Activated CD8-positive, alpha-beta memory T cell treated with anti-CD3 and anti-CD28 coated beads, Interleukin-2, amount 50 U/mL, for 4 hours (primary cell): ENCODE measurements around the gene THEM5.
"Not testable (repeated sequence)": the region's sequence is repeated elsewhere in the genome, so short reads cannot be mapped to it uniquely, and the experiment has no call there.

Experiments
- DNase-seq: peaks from one replicate; pipeline ENCODE4 v3.0.0-alpha.2; 2020

THEM5 gene

DNA sequence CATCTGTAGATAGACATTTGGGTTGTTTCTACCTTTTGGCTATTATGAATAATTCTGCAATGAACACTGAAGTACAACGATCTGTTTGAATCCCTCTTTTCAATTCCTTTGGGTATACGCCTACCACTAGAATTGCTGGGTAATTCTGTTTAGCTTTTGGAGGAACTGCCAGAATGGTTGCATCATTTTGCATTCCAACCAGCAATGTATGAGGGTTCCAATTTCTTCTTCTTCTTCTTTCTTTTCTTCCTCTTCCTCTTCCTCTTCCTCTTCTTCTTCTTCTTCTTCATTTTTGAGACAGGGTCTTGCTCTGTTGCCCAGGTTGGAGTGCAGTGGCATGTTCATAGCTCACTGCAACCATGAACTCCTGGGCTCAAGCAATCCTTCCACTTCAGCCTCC, 13.8 kb upstream of the THEM5 start:
- DNase-seq, result no peak

DNA sequence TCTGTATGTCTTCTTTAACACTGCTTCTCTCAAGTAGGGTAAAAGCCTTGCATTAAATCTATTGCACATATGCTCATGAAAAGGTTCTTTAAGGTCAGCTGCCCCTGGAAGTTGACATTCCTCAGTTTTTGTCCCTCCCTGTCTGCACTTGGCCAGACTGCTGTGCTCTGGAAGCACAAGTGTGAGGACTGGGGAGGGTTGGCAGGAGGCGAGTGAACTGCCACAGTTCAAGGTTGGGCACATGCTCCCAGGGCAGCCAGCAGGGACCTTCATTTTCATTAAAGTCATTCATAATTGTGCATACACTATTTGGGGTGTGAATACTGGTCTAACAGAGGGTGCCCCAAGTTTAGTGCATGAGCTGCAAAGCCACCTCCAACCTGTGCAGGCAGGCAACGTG, 10.9 kb upstream of the THEM5 start:
- no peak for DNase-seq

DNA sequence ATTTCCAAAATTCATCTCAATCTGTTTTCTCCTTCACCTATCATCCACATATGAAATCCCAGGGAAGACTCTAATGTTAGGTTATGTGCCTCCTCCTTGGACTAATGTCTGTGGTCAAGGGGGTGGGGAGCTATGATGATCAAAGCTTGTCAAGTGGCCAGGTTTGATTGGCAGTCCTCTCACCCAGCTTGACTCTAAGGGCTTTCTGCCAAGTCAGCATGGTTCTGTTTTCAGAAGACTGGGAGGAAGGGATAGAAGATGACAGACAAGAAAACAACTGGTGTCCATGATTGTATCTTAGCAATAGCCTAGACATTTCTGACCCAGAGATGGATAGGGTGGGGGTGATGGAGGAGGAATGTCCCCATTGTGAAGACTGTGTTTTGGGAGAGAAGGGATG, 9.1 kb upstream of the THEM5 start:
- no peak for DNase-seq

DNA sequence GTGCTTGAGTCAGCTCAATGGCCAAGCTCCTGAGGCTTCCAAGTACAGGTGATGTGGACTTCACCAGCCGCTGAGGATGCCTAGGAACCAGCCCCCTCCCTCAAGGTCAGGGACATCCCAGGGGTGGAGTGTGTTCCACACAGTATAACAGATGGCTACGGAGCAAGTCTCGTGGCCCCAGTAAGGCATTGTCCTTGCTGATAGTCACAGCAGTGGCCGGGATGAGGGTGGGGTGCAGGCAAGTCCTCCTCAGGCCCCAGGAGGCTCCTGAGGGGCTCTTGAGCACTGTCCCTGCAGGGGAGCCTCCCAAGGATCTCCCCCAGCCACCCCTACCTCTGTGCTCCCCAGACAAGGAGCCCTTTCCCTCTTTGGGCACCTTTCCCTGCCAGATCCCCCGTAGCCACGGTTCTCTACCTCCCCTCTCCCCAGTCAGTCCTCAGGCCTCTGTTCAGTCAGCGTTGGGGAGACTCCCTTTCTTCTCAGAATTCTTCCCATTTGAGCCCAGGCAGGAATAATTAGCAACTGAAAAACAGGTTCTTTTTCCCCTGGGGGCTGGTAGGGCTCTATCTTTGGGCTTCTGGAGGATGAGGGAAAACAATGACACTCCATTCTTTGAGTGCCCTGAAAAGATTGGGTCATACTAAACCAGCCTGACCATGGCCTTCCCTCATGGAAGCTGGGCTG, 7.1 kb upstream of the THEM5 start:
- no peak for DNase-seq

DNA sequence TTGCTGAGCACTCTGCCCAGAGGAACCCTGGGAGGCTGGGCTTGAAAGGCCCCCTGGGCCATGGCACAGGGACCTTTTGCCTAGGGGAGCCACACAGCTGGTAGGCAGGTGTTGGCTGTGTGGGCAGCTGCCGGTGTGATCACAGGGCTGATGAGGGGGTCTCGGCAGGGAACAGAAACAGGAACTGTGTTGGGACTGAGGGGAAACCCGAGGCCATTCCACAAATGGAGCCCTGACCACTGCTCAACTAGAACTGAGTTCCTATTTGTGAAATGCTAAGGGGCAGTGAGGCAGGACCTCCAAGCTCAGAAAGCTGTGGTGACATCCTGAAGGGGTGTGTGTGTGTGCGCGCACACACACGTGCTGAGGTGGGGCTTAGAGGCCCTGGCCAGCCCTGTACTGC, 6.4 kb upstream of the THEM5 start:
- DNase-seq, result no peak

DNA sequence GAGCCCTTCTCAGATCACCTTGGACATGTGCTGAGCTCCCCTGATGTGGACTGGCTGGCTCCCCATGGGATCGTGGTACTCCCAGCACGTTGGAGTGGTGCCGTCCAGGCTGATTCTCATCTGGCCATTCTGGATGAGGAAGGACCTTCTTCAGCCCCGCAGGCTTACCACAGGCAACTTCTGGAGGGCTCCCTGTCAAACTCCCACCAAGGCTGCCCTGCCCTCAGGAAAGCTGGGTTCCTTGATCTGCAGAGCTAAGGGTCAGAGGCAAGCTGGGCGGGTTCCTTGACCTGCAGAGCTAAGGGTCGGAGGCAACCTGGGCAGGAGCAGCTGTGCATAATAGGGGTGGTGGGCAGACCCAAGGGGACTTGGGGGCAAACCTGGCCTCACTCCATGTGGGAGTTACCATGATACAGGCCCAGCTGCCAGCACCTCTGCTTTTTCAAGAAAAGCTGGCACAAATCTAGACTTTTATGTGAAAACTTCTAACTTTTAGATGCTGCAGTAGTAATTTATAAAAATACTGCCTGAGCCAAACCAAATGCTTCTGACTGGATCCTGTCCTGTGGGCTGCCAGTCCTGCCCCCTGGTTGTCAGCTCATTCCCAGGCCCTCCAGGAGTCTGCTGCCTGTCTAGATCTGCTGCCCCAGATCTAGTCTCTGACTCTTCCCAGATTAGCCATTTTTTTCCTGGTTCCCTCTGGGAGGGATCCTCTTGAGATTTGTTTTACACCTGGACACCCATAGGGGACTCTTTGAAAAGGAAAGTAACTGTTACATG, 5.6 kb upstream of the THEM5 start:
- DNase-seq, result no peak

DNA sequence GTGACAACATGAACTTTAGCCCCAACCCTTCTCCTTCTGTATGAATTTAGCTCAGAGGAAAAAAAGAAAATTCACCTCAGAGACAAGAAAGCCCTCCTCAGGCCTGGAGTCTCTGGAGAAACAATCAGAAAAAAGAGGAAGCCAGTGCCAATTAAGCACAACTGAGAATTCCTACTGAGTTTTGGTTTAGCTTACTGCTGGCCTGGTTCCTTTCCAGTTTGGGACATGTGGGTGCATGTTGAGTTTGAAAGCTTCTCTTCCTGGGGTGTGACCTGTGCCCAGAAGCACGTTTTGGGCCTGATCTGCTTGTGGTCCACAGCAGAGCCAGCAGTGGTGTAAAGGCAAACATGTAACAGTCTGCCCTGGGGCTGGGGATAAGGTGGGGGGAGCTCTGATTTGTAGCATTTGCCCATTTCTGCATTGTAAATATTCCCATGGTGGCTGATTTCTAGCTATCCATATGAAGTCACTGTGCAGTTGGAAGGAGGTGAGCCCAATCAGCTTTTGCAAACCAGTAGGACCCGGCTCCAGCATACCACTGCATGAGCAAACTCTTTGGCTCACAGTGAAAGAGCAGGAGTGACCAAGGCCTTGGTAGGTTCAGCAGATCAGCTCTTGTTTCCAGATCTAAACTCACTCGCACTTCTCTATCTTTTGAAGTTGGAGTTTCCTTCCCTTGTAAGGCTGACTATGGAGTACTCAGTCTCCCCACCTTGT, 4.7 kb upstream of the THEM5 start:
- DNase-seq, result no peak

DNA sequence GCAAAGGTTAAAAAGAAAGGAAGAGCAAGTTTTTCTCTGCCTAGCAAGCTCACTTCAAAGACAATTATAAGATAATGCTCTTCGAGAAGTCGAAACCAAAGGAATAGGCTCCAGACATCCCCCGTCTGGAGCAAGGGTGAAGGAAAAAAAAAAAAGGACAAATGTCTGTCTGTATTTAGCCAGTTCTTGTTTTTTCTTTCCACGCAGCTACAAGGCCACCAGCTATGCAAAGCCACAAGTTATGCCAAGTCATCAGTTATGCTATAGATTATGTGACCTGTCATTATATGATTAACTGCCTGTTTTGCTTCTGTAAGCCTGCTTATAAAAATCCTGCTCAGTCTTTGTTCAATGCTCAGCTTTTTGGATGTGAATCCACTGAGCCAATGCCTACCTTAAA, 2.4 kb upstream of the THEM5 start:
- DNase-seq, result no peak

DNA sequence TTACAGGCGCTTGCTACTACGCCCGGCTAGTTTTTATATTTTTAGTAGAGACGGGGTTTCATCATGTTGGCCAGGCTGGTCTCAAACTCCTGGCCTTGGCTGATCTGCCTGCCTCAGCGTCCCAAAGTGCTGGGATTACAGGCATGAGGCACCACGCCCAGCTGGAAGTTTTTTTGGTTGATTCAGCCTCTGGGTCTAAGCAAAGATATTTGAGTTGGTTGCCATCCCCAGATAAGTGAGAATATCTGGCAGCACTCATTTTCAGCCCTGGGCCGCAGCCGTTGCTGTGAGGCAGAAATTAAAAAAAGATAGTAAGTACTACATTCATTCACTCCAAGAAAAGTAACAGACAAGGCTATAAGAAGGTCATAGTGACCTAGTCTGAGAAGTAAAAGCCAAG, 2.0 kb upstream of the THEM5 start:
- DNase-seq, result not testable (repeated sequence)

DNA sequence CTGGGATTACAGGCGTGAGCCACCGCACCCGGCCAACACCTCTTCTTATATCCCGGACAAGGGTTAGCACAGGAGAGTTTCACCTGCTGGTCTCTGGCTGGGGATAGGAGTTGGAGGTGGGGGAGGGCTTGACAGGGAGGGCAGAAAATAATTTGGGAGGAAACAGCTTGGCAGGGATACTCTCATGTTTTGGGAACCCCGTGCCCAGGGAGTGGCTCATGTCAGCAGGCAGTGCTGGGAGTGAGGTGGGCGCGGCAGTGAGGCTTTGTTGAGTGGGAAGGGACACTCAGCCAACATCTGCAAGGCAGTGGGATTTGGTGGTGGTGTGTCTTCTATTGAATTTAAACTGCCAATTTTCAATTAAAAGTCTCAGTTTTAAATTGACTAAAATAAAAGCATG, 1.1 kb upstream of the THEM5 start:
- DNase-seq, result no peak

DNA sequence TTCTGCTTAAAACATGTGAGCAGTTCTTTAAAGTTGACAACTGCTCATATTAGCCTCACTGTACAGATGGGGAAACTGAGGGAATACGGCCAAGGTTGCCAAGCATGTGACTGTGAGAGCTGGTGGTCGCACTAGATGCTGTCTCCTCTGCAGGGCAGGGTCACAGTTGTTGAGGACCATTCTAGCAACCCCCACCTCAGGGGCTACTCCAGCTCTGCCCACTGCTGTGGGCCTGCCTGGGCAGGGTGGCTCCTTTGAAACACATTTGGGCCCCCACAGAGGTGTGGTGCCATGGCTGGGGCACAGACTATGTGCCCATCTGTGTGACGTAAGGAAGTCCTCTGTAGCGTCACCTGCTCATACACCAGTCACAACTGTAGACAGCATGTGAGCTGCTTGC, 779 bp downstream of the THEM5 start:
- no peak for DNase-seq

DNA sequence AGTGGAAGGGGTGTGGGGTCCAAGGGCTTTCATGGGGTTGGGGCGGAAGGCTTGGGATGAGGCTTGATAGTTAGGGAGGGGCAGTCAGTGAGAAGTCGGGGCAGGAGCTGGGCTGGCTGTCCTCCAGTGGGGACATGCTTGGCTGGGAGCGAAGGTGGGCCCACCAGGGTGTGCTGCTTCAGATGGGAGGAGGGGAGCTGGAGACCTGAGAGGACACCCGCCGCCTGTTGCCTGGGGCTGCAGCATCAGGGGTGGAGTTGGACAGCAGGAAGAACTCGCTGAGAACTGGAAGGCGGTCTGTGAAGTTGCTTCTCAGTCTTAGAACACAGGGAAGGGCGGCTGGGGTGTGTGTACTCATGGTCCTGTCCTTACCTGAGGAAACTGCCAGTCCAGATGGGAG, 1.6 kb downstream of the THEM5 start:
- no peak for DNase-seq

DNA sequence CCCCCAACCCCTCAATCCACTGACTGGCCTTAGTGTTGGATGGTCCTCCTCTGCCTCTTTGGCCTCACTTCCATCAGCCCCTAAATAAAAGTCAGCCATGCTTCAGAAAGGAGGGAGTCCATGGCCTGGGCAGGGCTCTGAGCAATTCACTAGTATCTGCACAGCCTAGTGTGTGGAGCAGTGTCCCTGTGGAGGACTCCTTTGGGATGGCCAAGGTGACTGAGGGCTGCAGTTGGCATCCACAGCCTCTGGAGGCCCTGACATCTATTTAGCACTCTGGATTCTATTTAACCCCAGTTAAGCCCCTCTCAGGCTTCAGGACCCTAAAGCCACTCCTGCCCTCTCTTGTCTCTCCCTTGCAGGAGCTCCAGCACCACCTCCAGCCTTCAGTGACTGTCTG, 3.6 kb downstream of the THEM5 start:
- no peak for DNase-seq

DNA sequence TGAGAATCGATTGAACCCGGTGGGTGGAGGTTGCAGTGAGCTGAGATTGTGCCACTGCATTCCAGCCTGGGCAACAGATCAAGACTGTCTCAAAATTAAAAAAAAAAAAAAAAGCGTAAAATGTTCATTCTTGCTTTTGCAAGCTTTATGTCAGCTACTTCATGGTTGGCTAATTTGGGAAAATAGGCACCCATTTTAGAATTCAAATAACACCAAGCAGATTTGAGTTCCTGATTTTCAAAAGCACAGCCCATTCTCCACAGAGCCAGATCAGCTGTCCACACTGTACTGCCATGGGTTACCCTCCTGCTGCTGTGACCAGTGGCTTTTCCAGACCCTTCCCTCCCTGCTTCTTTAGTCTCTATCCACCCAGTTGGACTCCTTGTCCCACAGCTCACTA, 4.4 kb downstream of the THEM5 start:
- DNase-seq, result no peak

DNA sequence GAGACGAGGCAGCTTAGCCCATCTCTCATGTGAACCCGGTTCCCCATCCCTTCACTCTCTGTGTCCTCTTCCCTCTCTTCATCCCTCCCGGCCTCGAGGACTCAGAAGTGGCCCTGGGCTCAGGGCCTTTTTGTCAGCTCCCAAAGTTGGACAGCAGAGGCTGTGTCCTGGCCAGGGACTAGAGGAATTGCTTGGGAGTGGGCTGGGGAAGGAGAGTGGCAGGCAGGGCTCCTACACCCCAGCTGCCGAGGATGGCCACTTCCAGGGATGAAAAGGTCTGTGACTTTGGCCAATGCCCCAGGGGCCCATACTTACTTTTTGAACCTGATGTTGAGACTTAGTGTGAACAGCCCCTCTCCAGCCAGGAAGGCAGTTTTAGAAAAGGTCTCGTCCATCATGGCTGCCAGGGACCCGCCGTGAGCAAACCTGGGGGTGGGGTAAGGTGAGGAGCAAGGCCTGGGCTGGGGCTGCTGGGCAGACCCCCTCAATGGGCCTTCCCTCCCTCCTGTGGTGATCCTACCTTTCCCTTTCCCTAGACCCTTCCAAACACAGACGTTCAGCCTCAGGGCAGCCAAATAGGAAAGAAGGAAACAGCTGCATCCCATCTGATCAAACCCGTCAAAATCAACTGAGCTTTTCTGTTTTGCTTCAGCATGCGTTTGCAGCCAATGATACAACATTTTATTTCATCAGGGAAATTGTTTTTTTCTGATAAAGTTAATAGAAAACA, 5.5 kb downstream of the THEM5 start:
- no peak for DNase-seq

DNA sequence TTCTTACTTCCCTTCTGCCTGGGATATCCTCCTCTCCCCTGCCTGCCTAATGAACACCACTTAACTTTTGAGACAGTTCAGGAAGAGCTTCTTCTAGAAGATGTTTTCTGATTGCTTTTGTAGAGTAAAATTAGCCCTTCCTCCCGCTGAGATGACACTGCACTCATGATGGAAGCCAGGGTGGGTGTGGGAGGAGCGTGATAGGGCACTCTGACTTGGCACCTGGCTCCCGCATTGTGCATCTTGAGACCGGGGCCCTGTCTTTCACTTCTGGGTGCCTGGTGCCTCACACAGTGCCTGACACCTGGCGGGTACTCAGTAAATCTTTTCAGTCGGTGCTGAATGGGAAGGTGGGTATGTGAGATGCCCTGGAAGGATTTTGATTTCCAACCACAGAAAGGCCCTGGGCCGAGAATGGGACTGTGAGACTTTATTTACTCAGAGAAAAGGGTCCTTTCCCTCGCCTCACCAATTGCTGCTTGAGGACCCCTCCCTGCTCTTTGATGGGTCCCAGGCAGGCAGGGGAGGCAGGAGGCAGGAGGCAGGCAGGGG, 6.8 kb downstream of the THEM5 start:
- no peak for DNase-seq

DNA sequence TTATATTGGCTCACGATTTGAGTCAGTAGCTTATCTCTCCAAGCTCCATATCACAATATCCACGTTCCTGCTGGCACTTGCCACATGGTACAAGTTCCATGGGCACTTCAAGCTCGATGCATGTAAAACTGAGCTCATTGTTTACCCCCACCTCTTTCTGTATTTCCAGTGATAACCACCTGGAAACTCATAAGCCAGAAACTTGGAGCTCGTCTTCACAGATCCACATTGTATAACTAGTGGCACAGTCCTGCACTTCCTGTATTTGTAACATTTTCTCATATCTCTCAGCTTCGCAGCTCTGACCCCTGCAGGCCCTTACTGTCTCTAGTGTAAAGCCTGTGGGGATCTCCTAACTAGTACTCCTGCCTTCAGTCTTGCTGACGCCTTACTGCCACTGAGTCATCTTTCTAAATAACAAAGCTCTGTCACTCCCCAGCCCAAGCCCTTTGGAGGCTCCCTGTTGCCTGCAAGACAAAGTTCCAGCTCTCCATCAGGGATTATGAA, 7.4 kb downstream of the THEM5 start:
- DNase-seq, result no peak

DNA sequence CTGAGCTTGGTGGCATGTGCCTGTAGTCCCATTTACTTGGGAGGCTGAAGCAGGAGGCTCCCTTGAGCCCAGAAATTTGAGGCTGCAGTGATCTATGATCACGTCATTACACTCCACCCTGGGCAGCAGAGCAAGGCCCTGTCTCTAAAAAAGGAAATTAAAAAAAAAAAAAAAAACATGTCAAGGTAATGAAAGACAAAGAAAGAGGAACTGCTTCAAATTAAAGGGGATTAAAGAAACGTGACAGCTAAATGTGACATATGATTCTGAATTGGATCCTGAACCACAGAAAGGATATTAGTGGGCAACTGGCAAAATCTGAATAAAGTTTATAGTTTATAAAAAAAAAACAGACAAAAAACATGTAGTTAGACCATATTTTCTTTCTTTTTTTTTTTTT, 10.1 kb downstream of the THEM5 start:
- DNase-seq, result no peak

DNA sequence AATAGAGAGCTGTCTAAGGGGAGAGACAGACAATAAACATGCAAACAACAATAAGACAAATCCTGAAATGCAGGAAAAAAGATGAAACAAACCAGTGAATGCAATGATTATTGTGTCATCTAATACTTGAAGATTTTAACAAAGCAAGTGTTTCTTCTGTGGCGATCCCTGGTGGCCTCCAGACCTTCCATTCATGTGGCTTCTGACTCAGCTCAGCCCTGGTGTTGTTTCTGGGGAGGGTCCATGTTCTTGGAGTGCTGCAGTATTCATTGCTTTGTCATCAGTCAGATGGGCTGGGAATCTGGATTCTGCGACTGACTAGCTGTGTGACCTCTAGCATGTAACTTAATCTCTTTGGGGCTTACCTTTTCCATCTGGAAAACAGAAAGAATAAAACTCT, 12.4 kb downstream of the THEM5 start:
- no peak for DNase-seq

DNA sequence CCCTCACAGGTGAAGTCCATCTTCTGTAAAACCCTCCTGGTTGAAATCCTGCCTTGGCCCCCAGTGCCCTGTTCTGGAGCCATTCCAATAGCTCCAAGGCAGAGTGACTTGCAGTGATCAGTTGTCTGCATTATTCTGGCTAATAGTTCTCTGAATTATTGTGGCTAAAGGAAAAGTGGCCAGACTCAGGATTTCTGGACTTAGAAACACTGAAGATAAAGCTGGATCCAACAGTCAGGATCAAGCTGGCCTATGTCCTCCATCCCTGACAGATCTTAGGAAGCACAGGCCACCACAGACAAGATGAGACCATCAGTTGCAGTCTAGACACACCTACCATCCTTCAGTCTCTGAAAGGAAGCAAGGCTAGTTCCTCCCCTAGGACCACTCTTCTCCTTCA, 13.1 kb downstream of the THEM5 start:
- DNase-seq, result no peak

DNA sequence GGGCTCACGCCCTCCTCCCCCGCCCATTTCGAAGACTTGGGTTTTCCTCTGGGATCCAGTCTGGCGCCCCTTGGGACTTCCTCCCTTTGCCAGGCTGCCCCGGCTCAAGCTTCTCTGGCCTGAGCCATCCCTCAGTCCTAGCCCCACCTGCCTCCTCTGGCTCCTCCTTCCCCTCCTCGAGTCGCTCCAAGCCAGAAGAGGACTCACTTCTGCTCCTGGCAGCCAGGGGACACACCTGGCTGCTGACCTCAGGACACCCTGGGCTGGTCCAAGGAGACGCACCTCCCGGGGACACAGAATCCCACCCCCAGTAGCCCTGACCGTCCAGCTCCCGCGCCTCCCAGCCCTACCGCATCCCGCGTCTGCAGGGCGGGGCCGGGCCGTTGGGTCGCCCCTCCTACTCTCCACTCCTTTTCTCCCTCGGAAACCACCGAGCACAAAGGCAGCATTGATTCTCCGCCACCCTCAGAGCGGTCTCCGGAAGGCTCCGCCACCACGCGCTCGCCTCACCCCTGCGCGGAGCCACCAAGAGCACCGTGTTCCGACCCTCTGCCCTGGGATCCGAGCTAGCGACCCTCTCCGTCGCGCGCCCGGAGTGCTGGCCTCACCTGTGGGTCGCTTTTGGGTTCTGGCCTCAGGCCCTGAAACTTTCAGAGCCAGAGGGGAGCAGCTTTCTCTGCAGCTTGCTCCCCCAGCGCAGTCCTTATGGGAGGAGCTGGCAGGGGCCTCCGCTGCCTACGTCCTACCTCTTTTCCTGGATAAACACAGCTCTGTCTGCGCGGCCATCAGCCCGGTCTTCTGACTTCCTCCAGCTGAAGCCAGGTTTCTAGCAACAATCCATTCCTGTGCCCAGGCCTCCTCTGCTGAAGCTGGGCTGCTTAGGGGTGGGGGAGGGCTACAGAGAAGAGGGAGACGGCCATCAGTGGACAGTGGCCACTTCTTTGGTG, 13.8 kb downstream of the THEM5 start, which contains the start of gene C2CD4D:
Gene C2CD4D, minus strand, starts transcription at position 364 of the 947 bp plus-strand sequence. CDS start 831 bp downstream, outside the sequence.
- peak; percentile 68 for DNase-seq

DNA sequence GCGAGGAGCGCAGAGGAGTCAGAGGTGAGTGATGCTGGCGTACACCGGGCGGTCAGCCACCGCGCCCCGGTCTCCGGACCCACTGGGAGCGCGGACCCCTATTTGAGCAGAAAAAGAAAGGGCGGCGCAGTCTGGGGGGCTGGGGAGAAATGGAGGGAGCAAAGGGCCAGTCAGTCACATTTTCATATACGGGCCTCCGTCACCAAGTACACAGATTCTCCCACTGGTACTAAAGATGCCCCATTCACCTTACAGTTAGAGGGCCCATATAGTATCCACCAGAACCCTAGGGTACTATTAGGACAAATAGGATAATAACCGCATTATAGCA, 14.5 kb downstream of the THEM5 start:
- DNase-seq, result no peak
